Measurements from ENCODE around the gene AHR.

Gene AHR

GRCh38 chr7:17365775-17366174, 67.3 kb downstream of the AHR start:
- H4K8ac ChIP-seq (ENCODE audit: low read depth, low read length), result no peak overlapping the region
- H3K36me3 ChIP-seq (ENCODE audit: control insufficient read depth in 1 of 2, insufficient read depth in 2 of 2, low read length in 2 of 2), result no peaks in the 10 kb centered on the region
- no peak overlapping the region for H2AFZ ChIP-seq (ENCODE audit: insufficient read depth, low read length, poor library complexity)
- peaks cover 1% of the 10 kb centered on the region for H3K9me3 ChIP-seq (ENCODE audit: insufficient read depth, low read depth, low read length)
- no peaks in the 10 kb centered on the region for H3K79me2 ChIP-seq (ENCODE audit: control insufficient read depth, insufficient read depth, low read length, poor library complexity)
- no peak overlapping the region for H3K23ac ChIP-seq (ENCODE audit: low read length)
- no peak overlapping the region for H2AK5ac ChIP-seq (ENCODE audit: low read length)
- no peak for DNase-seq
- H2BK120ac ChIP-seq (ENCODE audit: insufficient read depth, low read length, poor library complexity), result no peak overlapping the region
- WGBS (ENCODE audit: extremely low coverage, insufficient coverage, insufficient read length), result no CpG with 5 or more reads among the region's 1 CpG
- no peak overlapping the region for H3K4ac ChIP-seq (ENCODE audit: low read depth, low read length)
- no peak overlapping the region for H4K12ac ChIP-seq (ENCODE audit: low read depth, low read length)
- no peak overlapping the region for H3K4me2 ChIP-seq (ENCODE audit: low read length)
- H3K9ac ChIP-seq (ENCODE audit: low read length), result no peak overlapping the region
- H3K14ac ChIP-seq (ENCODE audit: low read length), result no peak overlapping the region
- H3K27ac ChIP-seq (ENCODE audit: low read depth, low read length), result no peak overlapping the region
- no peak overlapping the region for H2BK12ac ChIP-seq (ENCODE audit: low read length)
- H3K79me1 ChIP-seq (ENCODE audit: low read length), result no peaks in the 10 kb centered on the region
- H3K27me3 ChIP-seq (ENCODE audit: insufficient read depth, low read length), result no peaks in the 10 kb centered on the region
- H4K91ac ChIP-seq (ENCODE audit: low read depth, low read length), result no peak overlapping the region
- no peaks in the 10 kb centered on the region for H3K4me1 ChIP-seq (ENCODE audit: control insufficient read depth in 1 of 2, insufficient read depth in 2 of 2, low read length in 2 of 2)
- no peak overlapping the region for H3K18ac ChIP-seq (ENCODE audit: low read length)
- no peak overlapping the region for H3K4me3 ChIP-seq (ENCODE audit: low read depth, low read length)
- H2BK5ac ChIP-seq (ENCODE audit: low read depth, low read length, poor library complexity), result no peak overlapping the region

- WGBS (ENCODE audit: extremely low coverage, insufficient coverage, insufficient read length), result no CpG with 5 or more reads among the region's 2 CpGs
These were observed 69.0 kb downstream of the AHR start for GRCh38 chr7:17367502-17367901.

GRCh38 chr7:17368856-17369524, 70.5 kb downstream of the AHR start:
- Histone ChIP-seq H2AK5ac (ENCODE audit: low read length) (no peak overlapping the region), H3K79me1 (ENCODE audit: low read length) (no peaks in the 10 kb centered on the region), H2AFZ (ENCODE audit: insufficient read depth, low read length, poor library complexity) (no peak overlapping the region), H3K4me2 (ENCODE audit: low read length) (no peak overlapping the region), H4K12ac (ENCODE audit: low read depth, low read length) (no peak overlapping the region), H3K4me3 (ENCODE audit: low read depth, low read length) (no peak overlapping the region), H3K4me1 (ENCODE audit: control insufficient read depth in 1 of 2, insufficient read depth in 2 of 2, low read length in 2 of 2) (no peaks in the 10 kb centered on the region), H2BK12ac (ENCODE audit: low read length) (no peak overlapping the region), H3K9me3 (ENCODE audit: insufficient read depth, low read depth, low read length) (no peaks in the 10 kb centered on the region), H3K27me3 (ENCODE audit: insufficient read depth, low read length) (no peaks in the 10 kb centered on the region), H3K79me2 (ENCODE audit: control insufficient read depth, insufficient read depth, low read length, poor library complexity) (no peaks in the 10 kb centered on the region), H3K14ac (ENCODE audit: low read length) (no peak overlapping the region), H2BK5ac (ENCODE audit: low read depth, low read length, poor library complexity) (no peak overlapping the region), H3K27ac (ENCODE audit: low read depth, low read length) (no peak overlapping the region), H3K4ac (ENCODE audit: low read depth, low read length) (no peak overlapping the region), H3K36me3 (ENCODE audit: control insufficient read depth in 1 of 2, insufficient read depth in 2 of 2, low read length in 2 of 2) (no peaks in the 10 kb centered on the region), H4K8ac (ENCODE audit: low read depth, low read length) (no peak overlapping the region), H3K9ac (ENCODE audit: low read length) (peak overlapping the region; percentile 9), H3K18ac (ENCODE audit: low read length) (no peak overlapping the region), H3K23ac (ENCODE audit: low read length) (no peak overlapping the region), H4K91ac (ENCODE audit: low read depth, low read length) (no peak overlapping the region), H2BK120ac (ENCODE audit: insufficient read depth, low read length, poor library complexity) (no peak overlapping the region)
- DNase-seq, result peak; percentile 31 to 67
- WGBS (ENCODE audit: extremely low coverage, insufficient coverage, insufficient read length), result no CpG with 5 or more reads among the region's 3 CpGs

More at GRCh38 chr7:17367502-17367901, 69.0 kb downstream of the AHR start:
- peaks cover under 1% of the 10 kb centered on the region for H3K9me3 ChIP-seq (ENCODE audit: insufficient read depth, low read depth, low read length)
- H3K36me3 ChIP-seq (ENCODE audit: control insufficient read depth in 1 of 2, insufficient read depth in 2 of 2, low read length in 2 of 2), result no peaks in the 10 kb centered on the region
- peak in 1 of 2 donors; percentile 42 for DNase-seq
- no peaks in the 10 kb centered on the region for H3K4me1 ChIP-seq (ENCODE audit: control insufficient read depth in 1 of 2, insufficient read depth in 2 of 2, low read length in 2 of 2)
- no peak overlapping the region for H3K23ac ChIP-seq (ENCODE audit: low read length)
- H2BK120ac ChIP-seq (ENCODE audit: insufficient read depth, low read length, poor library complexity), result no peak overlapping the region
- H3K79me2 ChIP-seq (ENCODE audit: control insufficient read depth, insufficient read depth, low read length, poor library complexity), result no peaks in the 10 kb centered on the region
- H4K12ac ChIP-seq (ENCODE audit: low read depth, low read length), result no peak overlapping the region
- H3K79me1 ChIP-seq (ENCODE audit: low read length), result no peaks in the 10 kb centered on the region
- H3K4me3 ChIP-seq (ENCODE audit: low read depth, low read length), result no peak overlapping the region
- H4K8ac ChIP-seq (ENCODE audit: low read depth, low read length), result no peak overlapping the region
- no peak overlapping the region for H2BK12ac ChIP-seq (ENCODE audit: low read length)
- no peak overlapping the region for H3K14ac ChIP-seq (ENCODE audit: low read length)
- no peak overlapping the region for H3K4me2 ChIP-seq (ENCODE audit: low read length)
- no peak overlapping the region for H3K27ac ChIP-seq (ENCODE audit: low read depth, low read length)
- no peak overlapping the region for H2BK5ac ChIP-seq (ENCODE audit: low read depth, low read length, poor library complexity)
- no peaks in the 10 kb centered on the region for H3K27me3 ChIP-seq (ENCODE audit: insufficient read depth, low read length)
- no peak overlapping the region for H4K91ac ChIP-seq (ENCODE audit: low read depth, low read length)
- H3K4ac ChIP-seq (ENCODE audit: low read depth, low read length), result no peak overlapping the region
- H2AFZ ChIP-seq (ENCODE audit: insufficient read depth, low read length, poor library complexity), result no peak overlapping the region
- H2AK5ac ChIP-seq (ENCODE audit: low read length), result no peak overlapping the region
- H3K18ac ChIP-seq (ENCODE audit: low read length), result no peak overlapping the region
- no peak overlapping the region for H3K9ac ChIP-seq (ENCODE audit: low read length)

- H3K4me3 ChIP-seq (ENCODE audit: low read depth, low read length), result no peak overlapping the region
- WGBS (ENCODE audit: extremely low coverage, insufficient coverage, insufficient read length), result no CpG with 5 or more reads among the region's 8 CpGs
These were observed 71.4 kb downstream of the AHR start for GRCh38 chr7:17369691-17370426.

More at GRCh38 chr7:17369691-17370426, 71.4 kb downstream of the AHR start:
- H2AK5ac ChIP-seq (ENCODE audit: low read length), result no peak overlapping the region
- no peak overlapping the region for H3K14ac ChIP-seq (ENCODE audit: low read length)
- no peak overlapping the region for H3K4me2 ChIP-seq (ENCODE audit: low read length)
- H3K79me1 ChIP-seq (ENCODE audit: low read length), result no peaks in the 10 kb centered on the region
- no peaks in the 10 kb centered on the region for H3K79me2 ChIP-seq (ENCODE audit: control insufficient read depth, insufficient read depth, low read length, poor library complexity)
- no peak overlapping the region for H2BK12ac ChIP-seq (ENCODE audit: low read length)
- H3K9ac ChIP-seq (ENCODE audit: low read length), result no peak overlapping the region
- no peak overlapping the region for H4K12ac ChIP-seq (ENCODE audit: low read depth, low read length)
- no peak overlapping the region for H3K18ac ChIP-seq (ENCODE audit: low read length)
- H3K27ac ChIP-seq (ENCODE audit: low read depth, low read length), result no peak overlapping the region
- H3K23ac ChIP-seq (ENCODE audit: low read length), result no peak overlapping the region
- no peak overlapping the region for H2BK120ac ChIP-seq (ENCODE audit: insufficient read depth, low read length, poor library complexity)
- DNase-seq, result peak; percentile 66 to 91
- H3K36me3 ChIP-seq (ENCODE audit: control insufficient read depth in 1 of 2, insufficient read depth in 2 of 2, low read length in 2 of 2), result no peaks in the 10 kb centered on the region
- no peak overlapping the region for H4K91ac ChIP-seq (ENCODE audit: low read depth, low read length)
- H3K4ac ChIP-seq (ENCODE audit: low read depth, low read length), result no peak overlapping the region
- H2AFZ ChIP-seq (ENCODE audit: insufficient read depth, low read length, poor library complexity), result no peak overlapping the region
- H4K8ac ChIP-seq (ENCODE audit: low read depth, low read length), result no peak overlapping the region
- H3K27me3 ChIP-seq (ENCODE audit: insufficient read depth, low read length), result no peaks in the 10 kb centered on the region
- no peak overlapping the region for H2BK5ac ChIP-seq (ENCODE audit: low read depth, low read length, poor library complexity)
- H3K4me1 ChIP-seq (ENCODE audit: control insufficient read depth in 1 of 2, insufficient read depth in 2 of 2, low read length in 2 of 2), result no peaks in the 10 kb centered on the region
- no peaks in the 10 kb centered on the region for H3K9me3 ChIP-seq (ENCODE audit: insufficient read depth, low read depth, low read length)
